ENCODE results near the gene PLXNA2. TPM values are rescaled to one million over a fixed set of nuclear protein-coding genes. Genes with fewer than 3 reads are reported as not detected.

Gene PLXNA2
- total RNA-seq, 4 donors from 2014 or later = 17.2 to 29.7 (median 24.6) TPM

GRCh38 chr1:208183977-208184911 lies 59.9 kb downstream of the PLXNA2 start:
- Histone ChIP-seq H3K36me3 (no peaks in the 10 kb centered on the region), H3K9me3 (no peaks in the 10 kb centered on the region), H3K4me3 (no peak overlapping the region), H3K27ac (peak overlapping the region in 3 of 4 donors; percentile 49 to 73 (median 58)), H3K4me1 (peaks cover 0 to 45% (median 6%) of the 10 kb centered on the region in 4 donors), H3K27me3 (no peaks in the 10 kb centered on the region)
- TF ChIP-seq POLR2A (IDR thresholded peaks at IDR 0.05) (no peak), EP300 (IDR thresholded peaks at IDR 0.05) (peak in 1 of 2 donors; percentile 77)
- peak; percentile 38 to 45 for DNase-seq (ENCODE audit: low spot score in 2 of 2)
- 61 to 75% methylated on average over 8 of the region's 8 CpGs for WGBS, 2 donors

- WGBS, 2 donors = 82% methylated on average over 10 of the region's 10 CpGs
- TF ChIP-seq EP300 (IDR thresholded peaks at IDR 0.05) (no peak), POLR2A (IDR thresholded peaks at IDR 0.05) (no peak), CTCF (IDR thresholded peaks at IDR 0.05) (no peak)
- Histone ChIP-seq H3K4me1 (peaks cover 0 to 51% (median 6%) of the 10 kb centered on the region in 4 donors), H3K27ac (peak overlapping the region in 3 of 4 donors; percentile 50 to 73 (median 58)), H3K36me3 (no peaks in the 10 kb centered on the region), H3K27me3 (no peaks in the 10 kb centered on the region), H3K4me3 (no peak overlapping the region), H3K9me3 (no peaks in the 10 kb centered on the region)
- DNase-seq (ENCODE audit: low spot score in 2 of 2) = no peak
Observed at GRCh38 chr1:208182880-208183645, 61.1 kb downstream of the PLXNA2 start.

GRCh38 chr1:208181364-208181763 lies 62.8 kb downstream of the PLXNA2 start:
- Histone ChIP-seq H3K4me1 (peaks cover 0 to 51% (median 6%) of the 10 kb centered on the region in 4 donors), H3K36me3 (no peaks in the 10 kb centered on the region), H3K4me3 (no peak overlapping the region), H3K27ac (no peak overlapping the region), H3K27me3 (no peaks in the 10 kb centered on the region), H3K9me3 (no peaks in the 10 kb centered on the region)
- WGBS, 2 donors = 47 to 58% methylated on average over 4 of the region's 4 CpGs
- TF ChIP-seq EP300 (IDR thresholded peaks at IDR 0.05) = no peak
- no peak for TF ChIP-seq POLR2A (IDR thresholded peaks at IDR 0.05)
- no peak for TF ChIP-seq CTCF (IDR thresholded peaks at IDR 0.05)
- no peak for DNase-seq (ENCODE audit: low spot score in 2 of 2)

GRCh38 chr1:208180421-208180820 lies 63.8 kb downstream of the PLXNA2 start:
- TF ChIP-seq CTCF (IDR thresholded peaks at IDR 0.05) = no peak
- TF ChIP-seq EP300 (IDR thresholded peaks at IDR 0.05) = no peak
- no peak for TF ChIP-seq POLR2A (IDR thresholded peaks at IDR 0.05)
- H3K27ac ChIP-seq = no peak overlapping the region
- H3K27me3 ChIP-seq = no peaks in the 10 kb centered on the region
- no peak for DNase-seq (ENCODE audit: low spot score in 2 of 2)
- no peaks in the 10 kb centered on the region for H3K36me3 ChIP-seq
- no peak overlapping the region for H3K4me3 ChIP-seq
- H3K9me3 ChIP-seq = no peaks in the 10 kb centered on the region
- WGBS, 2 donors = 69 to 78% methylated on average over 7 of the region's 7 CpGs
- H3K4me1 ChIP-seq = peaks cover 0 to 51% (median 6%) of the 10 kb centered on the region in 4 donors

GRCh38 chr1:208179961-208180409 lies 64.2 kb downstream of the PLXNA2 start:
- Histone ChIP-seq H3K27me3 (no peaks in the 10 kb centered on the region), H3K4me3 (no peak overlapping the region), H3K27ac (peak overlapping the region in 2 of 4 donors; percentile 39 to 40), H3K4me1 (peaks cover 0 to 51% (median 6%) of the 10 kb centered on the region in 4 donors), H3K9me3 (no peaks in the 10 kb centered on the region), H3K36me3 (no peaks in the 10 kb centered on the region)
- 62 to 63% methylated on average over 7 of the region's 7 CpGs for WGBS, 2 donors
- DNase-seq (ENCODE audit: low spot score in 2 of 2) = no peak
- TF ChIP-seq POLR2A (IDR thresholded peaks at IDR 0.05) (no peak), EP300 (IDR thresholded peaks at IDR 0.05) (no peak), CTCF (IDR thresholded peaks at IDR 0.05) (no peak)
